ENCODE measurements around the gene SLC35F1.
A peak's percentile ranks its signal among the peaks of the same experiment; 100 is the strongest.

SLC35F1 gene

GRCh38 chr6:118344014-118344670, 437.1 kb downstream of the SLC35F1 start:
- CTCF ChIA-PET, result no interaction called here
- TF ChIP-seq, protein P1, sequence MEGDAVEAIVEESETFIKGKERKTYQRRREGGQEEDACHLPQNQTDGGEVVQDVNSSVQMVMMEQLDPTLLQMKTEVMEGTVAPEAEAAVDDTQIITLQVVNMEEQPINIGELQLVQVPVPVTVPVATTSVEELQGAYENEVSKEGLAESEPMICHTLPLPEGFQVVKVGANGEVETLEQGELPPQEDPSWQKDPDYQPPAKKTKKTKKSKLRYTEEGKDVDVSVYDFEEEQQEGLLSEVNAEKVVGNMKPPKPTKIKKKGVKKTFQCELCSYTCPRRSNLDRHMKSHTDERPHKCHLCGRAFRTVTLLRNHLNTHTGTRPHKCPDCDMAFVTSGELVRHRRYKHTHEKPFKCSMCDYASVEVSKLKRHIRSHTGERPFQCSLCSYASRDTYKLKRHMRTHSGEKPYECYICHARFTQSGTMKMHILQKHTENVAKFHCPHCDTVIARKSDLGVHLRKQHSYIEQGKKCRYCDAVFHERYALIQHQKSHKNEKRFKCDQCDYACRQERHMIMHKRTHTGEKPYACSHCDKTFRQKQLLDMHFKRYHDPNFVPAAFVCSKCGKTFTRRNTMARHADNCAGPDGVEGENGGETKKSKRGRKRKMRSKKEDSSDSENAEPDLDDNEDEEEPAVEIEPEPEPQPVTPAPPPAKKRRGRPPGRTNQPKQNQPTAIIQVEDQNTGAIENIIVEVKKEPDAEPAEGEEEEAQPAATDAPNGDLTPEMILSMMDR (IDR thresholded peaks at IDR 0.05; ENCODE audit: insufficient read depth, low read length, missing control alignments), result no peak
- POLR2A ChIA-PET, result no interaction called here
- H3K4me3 ChIP-seq (ENCODE audit: low read depth, low read length), result no peak overlapping the region
- DNase-seq (ENCODE audit: low read depth, low spot score), result no peak

- DNase-seq (ENCODE audit: low read depth, low spot score), result peak; percentile 4
- no peak overlapping the region for H3K4me3 ChIP-seq (ENCODE audit: low read depth, low read length)
- TF ChIP-seq, protein P1 (IDR thresholded peaks at IDR 0.05; ENCODE audit: insufficient read depth, low read length, missing control alignments), result no peak
- POLR2A ChIA-PET, result no interaction called here
- CTCF ChIA-PET, result interaction anchor here (1.2 kb wide), 1 partner anchor 13 kb away, joined by 3 read pairs; no protein-coding TSS in a partner anchor
Measured at GRCh38 chr6:118350881-118351430, 443.9 kb downstream of the SLC35F1 start.

GRCh38 chr6:118353564-118353963, 446.5 kb downstream of the SLC35F1 start:
- CTCF ChIA-PET, result no interaction called here
- DNase-seq (ENCODE audit: low read depth, low spot score), result no peak

DNA sequence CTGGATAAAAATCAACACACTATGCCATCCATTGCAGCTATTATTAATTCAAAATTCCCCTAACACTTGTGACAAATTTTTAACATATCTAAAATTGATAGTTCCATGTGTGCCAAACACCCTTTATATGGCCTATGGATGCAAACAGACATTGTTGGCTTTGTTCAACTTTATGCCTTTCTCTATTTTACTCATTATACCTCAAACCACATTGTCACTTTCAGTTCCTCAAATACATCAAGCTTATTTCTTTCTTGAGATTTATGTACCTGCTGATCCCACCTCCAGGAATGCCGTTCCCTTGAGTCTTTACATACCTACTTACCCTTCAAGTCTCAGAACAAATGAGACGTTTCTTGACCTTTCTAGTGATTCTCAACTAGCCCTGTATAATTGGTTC, 447.6 kb downstream of the SLC35F1 start:
- CTCF ChIA-PET, result no interaction called here
- H3K4me3 ChIP-seq (ENCODE audit: low read depth, low read length), result no peak overlapping the region
- no peak for DNase-seq (ENCODE audit: low read depth, low spot score)
- TF ChIP-seq, protein P1 (IDR thresholded peaks at IDR 0.05; ENCODE audit: insufficient read depth, low read length, missing control alignments), result no peak
- POLR2A ChIA-PET, result no interaction called here

More at GRCh38 chr6:118353564-118353963, 446.5 kb downstream of the SLC35F1 start:
- TF ChIP-seq, protein P1 (IDR thresholded peaks at IDR 0.05; ENCODE audit: insufficient read depth, low read length, missing control alignments), result no peak
- H3K4me3 ChIP-seq (ENCODE audit: low read depth, low read length), result no peak overlapping the region
- POLR2A ChIA-PET, result no interaction called here

DNA sequence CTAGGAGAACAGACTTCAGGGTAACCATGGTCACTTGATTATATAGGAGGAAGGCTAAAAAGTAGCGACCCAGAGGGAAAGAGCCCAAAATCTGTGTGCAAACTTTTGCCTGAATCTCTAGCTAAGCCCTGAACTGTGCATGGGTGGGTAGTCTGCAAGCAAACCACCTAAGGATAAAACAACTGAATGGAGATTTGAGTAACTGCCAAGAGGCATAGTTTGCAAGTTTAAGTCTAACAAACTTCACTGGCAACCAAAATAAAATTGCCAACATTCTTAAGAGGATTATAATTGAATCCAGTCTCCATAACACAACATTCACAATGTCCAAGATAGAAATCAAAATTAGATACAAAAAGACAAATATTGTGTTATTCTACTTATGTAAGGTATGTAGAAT, 449.0 kb downstream of the SLC35F1 start:
- TF ChIP-seq, protein P1 (IDR thresholded peaks at IDR 0.05; ENCODE audit: insufficient read depth, low read length, missing control alignments), result no peak
- H3K4me3 ChIP-seq (ENCODE audit: low read depth, low read length), result no peak overlapping the region
- ChIA-PET POLR2A (no interaction called here), CTCF (no interaction called here)
- peak; percentile 9 for DNase-seq (ENCODE audit: low read depth, low spot score)

- TF ChIP-seq, protein P1 (IDR thresholded peaks at IDR 0.05; ENCODE audit: insufficient read depth, low read length, missing control alignments), result no peak
- DNase-seq (ENCODE audit: low read depth, low spot score), result no peak
- no peak overlapping the region for H3K4me3 ChIP-seq (ENCODE audit: low read depth, low read length)
- ChIA-PET CTCF (no interaction called here), POLR2A (no interaction called here)
Measured at GRCh38 chr6:118356686-118357085, 449.6 kb downstream of the SLC35F1 start.
